SW 1271 (cell line): ENCODE data around the gene IZUMO2.
"Not testable (repeated sequence)": the region's sequence is repeated elsewhere in the genome, so short reads cannot be mapped to it uniquely, and the experiment has no call there.

Experiments
- DNase-seq, 2 experiments: peaks; one replicate each; lab custom pipeline; 2025; lab: John Stamatoyannopoulos, UW

IZUMO2 gene

DNA sequence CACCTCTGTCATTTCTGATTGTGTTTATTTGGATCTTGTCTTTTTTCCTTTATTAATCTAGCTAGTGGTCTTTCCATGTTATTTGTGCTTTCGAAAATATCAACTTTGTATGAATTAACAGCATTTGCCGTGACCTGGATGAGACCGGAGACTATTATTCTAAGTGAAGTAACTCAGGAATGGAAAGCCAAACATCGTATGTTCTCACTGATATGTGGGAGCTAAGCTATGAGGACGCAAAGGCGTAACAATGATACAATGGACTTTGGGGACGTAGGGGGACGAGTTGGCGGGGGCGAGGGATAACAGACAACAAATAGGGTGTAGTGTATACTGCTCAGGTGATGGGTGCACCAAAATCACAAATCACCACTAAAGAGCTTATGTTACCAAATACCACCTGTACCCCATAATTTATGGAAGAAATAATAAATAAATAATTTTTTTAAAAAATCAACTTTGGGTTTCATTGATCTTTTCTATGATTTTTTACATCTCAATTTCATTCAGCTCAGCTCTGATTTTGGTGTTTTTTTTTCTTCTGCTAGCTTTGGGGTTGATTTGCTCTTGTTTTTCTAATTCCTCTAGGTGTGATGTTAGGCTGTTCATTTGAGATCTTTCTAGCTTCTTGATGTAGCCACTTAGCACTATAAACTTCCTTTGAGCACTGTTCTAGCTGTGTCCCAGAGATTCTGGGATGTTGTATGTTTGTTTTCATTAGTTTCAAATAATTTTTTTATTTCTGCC lies 27.1 kb downstream of the IZUMO2 start:
- not testable (repeated sequence) for DNase-seq

DNA sequence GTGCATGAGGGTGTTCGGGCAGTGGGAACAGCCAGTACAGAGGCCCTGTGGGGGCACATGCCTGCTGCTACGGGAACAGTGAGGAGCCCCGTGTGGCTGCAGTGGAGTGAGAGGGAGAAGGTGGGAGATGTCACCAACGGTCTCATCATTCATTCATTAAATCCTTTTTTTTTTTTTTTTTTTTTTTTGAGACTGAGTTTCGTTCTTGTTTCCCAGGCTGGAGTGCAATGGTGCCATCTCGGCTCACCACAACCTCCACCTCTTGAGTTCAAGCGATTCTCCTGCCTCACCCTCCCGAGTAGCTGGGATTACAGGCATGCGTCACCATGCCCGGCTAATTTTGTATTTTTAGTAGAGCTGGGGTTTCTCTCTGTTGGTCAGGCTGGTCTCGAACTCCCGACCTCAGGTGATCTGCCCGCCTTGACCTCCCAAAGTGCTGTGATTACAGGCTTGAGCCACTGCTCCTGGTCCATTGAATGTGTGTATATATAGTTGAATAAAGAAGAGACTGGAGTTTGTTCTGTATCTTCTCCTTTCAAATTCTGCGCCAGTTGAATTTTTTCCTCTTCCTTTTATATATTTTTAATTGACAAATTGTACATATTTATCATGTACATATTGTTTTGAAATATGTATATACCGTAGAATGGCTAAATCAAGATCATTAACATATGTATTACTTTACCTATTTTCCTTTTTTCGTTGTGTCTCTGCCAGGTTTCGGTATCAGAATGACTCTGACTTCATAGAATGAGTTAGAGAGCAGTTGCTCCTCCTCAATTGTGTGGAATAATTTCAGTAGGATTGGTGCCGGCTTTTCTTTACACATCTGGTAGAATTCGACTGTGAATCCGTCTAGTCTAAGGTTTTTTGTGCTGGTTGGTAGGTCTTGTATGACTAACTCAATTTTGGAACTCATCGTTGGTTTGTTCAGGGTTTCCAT lies 28.0 kb downstream of the IZUMO2 start:
- not testable (repeated sequence) for DNase-seq

DNA sequence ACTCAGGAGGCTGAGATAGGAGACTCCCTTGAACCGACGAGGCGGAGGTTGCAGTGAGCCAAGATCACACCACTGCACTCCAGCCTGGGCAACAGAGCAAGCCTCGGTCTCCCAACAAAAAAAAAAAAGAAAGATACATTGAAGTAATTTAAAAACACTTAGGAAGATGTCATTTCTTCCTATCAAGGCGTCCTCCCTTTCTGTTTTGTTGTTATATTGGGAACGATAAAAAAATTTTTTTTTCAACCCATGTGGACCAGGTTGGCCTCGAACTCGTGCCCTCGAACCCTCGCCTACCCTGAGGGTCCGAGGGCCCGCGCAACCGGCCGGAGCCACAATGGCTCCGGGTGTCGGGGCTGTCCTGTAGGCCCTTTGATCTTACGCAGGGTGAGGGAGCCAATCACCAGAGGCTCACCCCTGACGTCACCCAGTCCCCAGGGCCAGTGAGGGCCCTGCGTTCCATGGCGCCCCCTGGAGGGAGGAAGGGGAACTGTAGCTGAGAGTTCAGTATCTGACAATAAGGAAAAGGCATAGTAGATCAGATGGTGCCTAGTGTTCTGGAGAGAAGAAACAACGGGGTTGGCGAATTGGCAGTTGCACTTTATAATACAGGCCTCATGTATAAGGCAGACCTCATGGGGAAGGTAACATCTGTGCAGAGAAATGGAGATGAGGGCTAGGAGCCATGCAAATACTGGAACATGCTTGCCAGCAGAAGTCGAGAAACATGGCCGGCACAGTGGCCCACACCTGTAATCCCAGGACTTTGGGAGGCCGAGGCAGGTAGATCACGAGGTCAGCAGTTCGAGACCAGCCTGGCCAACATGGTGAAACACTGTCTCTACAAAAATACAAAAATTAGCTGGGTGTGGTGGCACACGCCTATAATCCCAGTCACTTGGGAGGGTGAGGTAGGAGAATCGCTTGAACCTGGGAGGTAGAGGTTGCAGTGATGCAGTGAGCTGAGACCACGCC lies 29.3 kb downstream of the IZUMO2 start:
- not testable (repeated sequence) for DNase-seq

DNA sequence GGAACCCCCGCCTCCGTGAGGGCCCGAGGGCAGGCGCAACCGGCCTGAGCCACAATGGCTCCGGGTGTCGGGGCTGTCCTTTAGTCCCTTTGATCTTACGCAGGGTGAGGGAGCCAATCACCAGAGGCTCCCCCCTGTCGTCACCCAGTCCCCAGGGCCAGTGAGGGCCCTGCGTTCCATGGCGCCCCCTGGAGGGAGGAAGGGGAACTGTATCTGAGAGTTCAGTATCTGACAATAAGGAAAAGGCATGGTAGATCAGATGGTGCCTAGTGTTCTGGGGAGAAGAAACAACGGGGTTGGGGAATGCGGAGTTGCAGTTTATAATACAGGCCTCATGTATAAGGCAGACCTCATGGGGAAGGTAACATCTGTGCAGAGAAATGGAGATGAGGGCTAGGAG lies 59.1 kb downstream of the IZUMO2 start:
- not testable (repeated sequence) for DNase-seq

DNA sequence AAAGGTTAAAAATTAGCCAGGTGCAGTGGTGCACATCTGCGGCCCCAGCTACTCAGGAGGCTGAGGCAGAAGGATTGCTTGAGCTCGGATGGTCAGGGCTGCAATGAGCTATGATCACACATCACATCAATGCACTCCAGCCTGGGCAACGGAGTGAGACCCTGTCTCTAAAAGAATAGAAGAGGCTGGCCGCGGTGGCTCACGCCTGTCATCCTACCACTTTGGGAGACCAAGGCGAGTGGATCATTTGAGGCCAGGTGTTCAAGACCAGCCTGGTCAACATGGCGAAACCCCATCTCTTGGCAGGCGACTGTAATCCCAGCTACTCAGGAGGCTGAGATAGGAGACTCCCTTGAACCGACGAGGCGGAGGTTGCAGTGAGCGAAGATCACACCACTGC lies 59.7 kb downstream of the IZUMO2 start:
- not testable (repeated sequence) for DNase-seq
